ENCODE results near the gene KIDINS220.

KIDINS220 gene

GRCh38 chr2:8803658-8804379 lies 33.6 kb downstream of the KIDINS220 start:
- DNase-seq = peak in 1 of 2 experiments; percentile 45

GRCh38 chr2:8802741-8803140 lies 34.7 kb downstream of the KIDINS220 start:
- no peak for DNase-seq

- no peak for DNase-seq
These were observed 36.6 kb downstream of the KIDINS220 start for GRCh38 chr2:8800821-8801220.

- DNase-seq = no peak
These were observed 37.2 kb downstream of the KIDINS220 start for GRCh38 chr2:8800218-8800617.

GRCh38 chr2:8799004-8799403 lies 38.4 kb downstream of the KIDINS220 start:
- DNase-seq = no peak

GRCh38 chr2:8798393-8798792 lies 39.0 kb downstream of the KIDINS220 start:
- DNase-seq = no peak

- no peak for DNase-seq
These were observed 39.7 kb downstream of the KIDINS220 start for GRCh38 chr2:8797682-8798081.

GRCh38 chr2:8796878-8797550 lies 40.4 kb downstream of the KIDINS220 start:
- DNase-seq = no peak

GRCh38 chr2:8796315-8796848 lies 41.0 kb downstream of the KIDINS220 start:
- DNase-seq = no peak

GRCh38 chr2:8794923-8795825 lies 42.2 kb downstream of the KIDINS220 start:
- DNase-seq = no peak

GRCh38 chr2:8790739-8791162 lies 46.7 kb downstream of the KIDINS220 start:
- DNase-seq = no peak

GRCh38 chr2:8786463-8786862 lies 51.0 kb downstream of the KIDINS220 start:
- no peak for DNase-seq

GRCh38 chr2:8779795-8780671 lies 57.4 kb downstream of the KIDINS220 start:
- no peak for DNase-seq

GRCh38 chr2:8774371-8774770 lies 63.0 kb downstream of the KIDINS220 start:
- no peak for DNase-seq

- no peak for DNase-seq
These were observed 70.1 kb downstream of the KIDINS220 start for GRCh38 chr2:8767324-8767723.

GRCh38 chr2:8761529-8762164 lies 75.8 kb downstream of the KIDINS220 start:
- peak in 1 of 2 experiments; percentile 57 for DNase-seq

GRCh38 chr2:8756716-8757115 lies 80.7 kb downstream of the KIDINS220 start:
- DNase-seq = no peak

GRCh38 chr2:8756230-8756629 lies 81.2 kb downstream of the KIDINS220 start:
- DNase-seq = no peak

GRCh38 chr2:8754106-8754776 lies 83.2 kb downstream of the KIDINS220 start:
- peak; percentile 62 to 87 for DNase-seq

- peak; percentile 32 to 66 for DNase-seq
These were observed 83.8 kb downstream of the KIDINS220 start for GRCh38 chr2:8753609-8754008.

- DNase-seq = no peak
These were observed 85.0 kb downstream of the KIDINS220 start for GRCh38 chr2:8752385-8752784.

All from NCI-H446 (cell line).